GOT3 (cell line): ENCODE results near the gene SPATA17.

ENCODE experiments used
- DNase-seq: peaks from one replicate; lab custom pipeline; 2025; ENCODE audit warnings: mixed read lengths; lab: John Stamatoyannopoulos, UW

SPATA17 gene

GRCh38 chr1:217847643-217848042 lies 216.5 kb downstream of the SPATA17 start:
- DNase-seq = no peak

GRCh38 chr1:217856342-217857034 lies 225.3 kb downstream of the SPATA17 start:
- no peak for DNase-seq

- DNase-seq = no peak
These were observed 225.9 kb downstream of the SPATA17 start for GRCh38 chr1:217857061-217857460.

- DNase-seq = no peak
These were observed 230.5 kb downstream of the SPATA17 start for GRCh38 chr1:217861658-217862057.

- no peak for DNase-seq
These were observed 236.4 kb downstream of the SPATA17 start for GRCh38 chr1:217867446-217867995.

GRCh38 chr1:217871955-217872354 lies 240.8 kb downstream of the SPATA17 start:
- no peak for DNase-seq

GRCh38 chr1:217875229-217875628 lies 244.1 kb downstream of the SPATA17 start:
- DNase-seq = no peak

- DNase-seq = no peak
These were observed 245.3 kb downstream of the SPATA17 start for GRCh38 chr1:217876401-217876800.

- no peak for DNase-seq
These were observed 245.8 kb downstream of the SPATA17 start for GRCh38 chr1:217876896-217877295.

GRCh38 chr1:217881131-217881543 lies 250.0 kb downstream of the SPATA17 start:
- no peak for DNase-seq

GRCh38 chr1:217881607-217882332 lies 250.6 kb downstream of the SPATA17 start:
- DNase-seq = peak; percentile 38

GRCh38 chr1:217885181-217885580 lies 254.0 kb downstream of the SPATA17 start:
- no peak for DNase-seq

GRCh38 chr1:217888328-217888727 lies 257.2 kb downstream of the SPATA17 start:
- DNase-seq = no peak

- DNase-seq = no peak
These were observed 258.3 kb downstream of the SPATA17 start for GRCh38 chr1:217889401-217889800.

GRCh38 chr1:217891966-217892365 lies 260.8 kb downstream of the SPATA17 start:
- DNase-seq = no peak

- no peak for DNase-seq
These were observed 261.6 kb downstream of the SPATA17 start for GRCh38 chr1:217892750-217893149.

- DNase-seq = no peak
These were observed 264.7 kb downstream of the SPATA17 start for GRCh38 chr1:217895841-217896240.

GRCh38 chr1:217896490-217896889 lies 265.3 kb downstream of the SPATA17 start:
- DNase-seq = no peak

GRCh38 chr1:217897100-217897499 lies 266.0 kb downstream of the SPATA17 start:
- DNase-seq = no peak

GRCh38 chr1:217899614-217900013 lies 268.5 kb downstream of the SPATA17 start:
- no peak for DNase-seq

- DNase-seq = no peak
These were observed 276.4 kb downstream of the SPATA17 start for GRCh38 chr1:217907504-217907903.

GRCh38 chr1:217910203-217910602 lies 279.1 kb downstream of the SPATA17 start:
- no peak for DNase-seq

- no peak for DNase-seq
These were observed 279.7 kb downstream of the SPATA17 start for GRCh38 chr1:217910791-217911320.
